Measurements from ENCODE around the gene ATP6V0C.
A peak's percentile ranks its signal among the peaks of the same experiment; 100 is the strongest.

Gene ATP6V0C

GRCh38 chr16:2493605-2494004 lies 20.1 kb upstream of the ATP6V0C start:
- DNase-seq, result no peak

- no peak for DNase-seq
Measured at GRCh38 chr16:2494616-2495015, 19.1 kb upstream of the ATP6V0C start.

- DNase-seq, result no peak
Measured at GRCh38 chr16:2495041-2495440, 18.7 kb upstream of the ATP6V0C start.

GRCh38 chr16:2496223-2497115 lies 17.3 kb upstream of the ATP6V0C start:
- no peak for DNase-seq

GRCh38 chr16:2497116-2497630 lies 16.6 kb upstream of the ATP6V0C start:
- DNase-seq, result no peak

GRCh38 chr16:2497695-2498484 lies 15.9 kb upstream of the ATP6V0C start:
- DNase-seq, result no peak

- DNase-seq, result no peak
Measured at GRCh38 chr16:2498531-2499253, 15.1 kb upstream of the ATP6V0C start.

GRCh38 chr16:2499454-2499853 lies 14.3 kb upstream of the ATP6V0C start:
- DNase-seq, result no peak

GRCh38 chr16:2499890-2500429 lies 13.8 kb upstream of the ATP6V0C start:
- DNase-seq, result no peak

- DNase-seq, result no peak
Measured at GRCh38 chr16:2500430-2500917, 13.3 kb upstream of the ATP6V0C start.

GRCh38 chr16:2500918-2501750 lies 12.6 kb upstream of the ATP6V0C start:
- DNase-seq, result peak; percentile 83

GRCh38 chr16:2501946-2502895 lies 11.5 kb upstream of the ATP6V0C start:
- no peak for DNase-seq

- no peak for DNase-seq
Measured at GRCh38 chr16:2505695-2506094, 8.1 kb upstream of the ATP6V0C start.

GRCh38 chr16:2507052-2507659 lies 6.6 kb upstream of the ATP6V0C start:
- DNase-seq, result no peak

GRCh38 chr16:2507665-2508064 lies 6.1 kb upstream of the ATP6V0C start:
- no peak for DNase-seq

- no peak for DNase-seq
Measured at GRCh38 chr16:2508722-2509400, 4.9 kb upstream of the ATP6V0C start.

- DNase-seq, result no peak
Measured at GRCh38 chr16:2511128-2511800, 2.5 kb upstream of the ATP6V0C start.

GRCh38 chr16:2511996-2512734 lies 1.6 kb upstream of the ATP6V0C start:
- DNase-seq, result no peak
